ENCODE data around the gene CRAMP1. TPM values are rescaled to one million over a fixed set of nuclear protein-coding genes. Genes with fewer than 3 reads are reported as not detected.

CRAMP1 gene
- total RNA-seq, 1 donor from 2014 or later, result 12.7 TPM

- H3K27me3 ChIP-seq, result no peaks in the 10 kb centered on the region
- DNase-seq (ENCODE audit: low spot score in 2 of 2), result no peak
- H3K4me3 ChIP-seq, result no peak overlapping the region
- intact Hi-C loops (cut with DNase I), result no loop called here
- TF ChIP-seq, protein P1, sequence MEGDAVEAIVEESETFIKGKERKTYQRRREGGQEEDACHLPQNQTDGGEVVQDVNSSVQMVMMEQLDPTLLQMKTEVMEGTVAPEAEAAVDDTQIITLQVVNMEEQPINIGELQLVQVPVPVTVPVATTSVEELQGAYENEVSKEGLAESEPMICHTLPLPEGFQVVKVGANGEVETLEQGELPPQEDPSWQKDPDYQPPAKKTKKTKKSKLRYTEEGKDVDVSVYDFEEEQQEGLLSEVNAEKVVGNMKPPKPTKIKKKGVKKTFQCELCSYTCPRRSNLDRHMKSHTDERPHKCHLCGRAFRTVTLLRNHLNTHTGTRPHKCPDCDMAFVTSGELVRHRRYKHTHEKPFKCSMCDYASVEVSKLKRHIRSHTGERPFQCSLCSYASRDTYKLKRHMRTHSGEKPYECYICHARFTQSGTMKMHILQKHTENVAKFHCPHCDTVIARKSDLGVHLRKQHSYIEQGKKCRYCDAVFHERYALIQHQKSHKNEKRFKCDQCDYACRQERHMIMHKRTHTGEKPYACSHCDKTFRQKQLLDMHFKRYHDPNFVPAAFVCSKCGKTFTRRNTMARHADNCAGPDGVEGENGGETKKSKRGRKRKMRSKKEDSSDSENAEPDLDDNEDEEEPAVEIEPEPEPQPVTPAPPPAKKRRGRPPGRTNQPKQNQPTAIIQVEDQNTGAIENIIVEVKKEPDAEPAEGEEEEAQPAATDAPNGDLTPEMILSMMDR (IDR thresholded peaks at IDR 0.05), result no peak
- H3K27ac ChIP-seq, result no peak overlapping the region
- no peaks in the 10 kb centered on the region for H3K9me3 ChIP-seq
- H3K4me1 ChIP-seq, result no peaks in the 10 kb centered on the region
- H3K36me3 ChIP-seq, result peaks cover 89 to 91% of the 10 kb centered on the region in 2 donors
Measured at GRCh38 chr16:1662543-1662942, 50.4 kb downstream of the CRAMP1 start.

- intact Hi-C loops (cut with DNase I), result no loop called here
- TF ChIP-seq, protein P1 (IDR thresholded peaks at IDR 0.05), result no peak
- peaks cover 93 to 94% of the 10 kb centered on the region in 2 donors for H3K36me3 ChIP-seq
Measured at GRCh38 chr16:1665829-1666228, 53.7 kb downstream of the CRAMP1 start.

GRCh38 chr16:1666316-1666715, 54.2 kb downstream of the CRAMP1 start:
- intact Hi-C loops (cut with DNase I), result no loop called here
- Histone ChIP-seq H3K27ac (no peak overlapping the region), H3K4me3 (no peak overlapping the region), H3K9me3 (no peaks in the 10 kb centered on the region), H3K27me3 (no peaks in the 10 kb centered on the region), H3K4me1 (no peaks in the 10 kb centered on the region), H3K36me3 (peaks cover 95 to 96% of the 10 kb centered on the region in 2 donors)
- TF ChIP-seq, protein P1 (IDR thresholded peaks at IDR 0.05), result no peak
- DNase-seq (ENCODE audit: low spot score in 2 of 2), result no peak

More at GRCh38 chr16:1665829-1666228, 53.7 kb downstream of the CRAMP1 start:
- Histone ChIP-seq H3K9me3 (no peaks in the 10 kb centered on the region), H3K27ac (no peak overlapping the region), H3K27me3 (no peaks in the 10 kb centered on the region), H3K4me1 (no peaks in the 10 kb centered on the region), H3K4me3 (no peak overlapping the region)
- DNase-seq (ENCODE audit: low spot score in 2 of 2), result no peak

GRCh38 chr16:1667271-1667670, 55.1 kb downstream of the CRAMP1 start:
- no peaks in the 10 kb centered on the region for H3K9me3 ChIP-seq
- no peak for DNase-seq (ENCODE audit: low spot score in 2 of 2)
- intact Hi-C loops (cut with DNase I), result no loop called here
- H3K27ac ChIP-seq, result no peak overlapping the region
- peaks cover 97% of the 10 kb centered on the region in 2 donors for H3K36me3 ChIP-seq
- H3K4me1 ChIP-seq, result no peaks in the 10 kb centered on the region
- no peak overlapping the region for H3K4me3 ChIP-seq
- no peaks in the 10 kb centered on the region for H3K27me3 ChIP-seq
- TF ChIP-seq, protein P1 (IDR thresholded peaks at IDR 0.05), result no peak

- TF ChIP-seq, protein P1 (IDR thresholded peaks at IDR 0.05), result no peak
- H3K4me1 ChIP-seq, result no peaks in the 10 kb centered on the region
- H3K9me3 ChIP-seq, result no peaks in the 10 kb centered on the region
- peaks cover 90 to 96% of the 10 kb centered on the region in 2 donors for H3K36me3 ChIP-seq
- H3K27ac ChIP-seq, result no peak overlapping the region
- H3K27me3 ChIP-seq, result no peaks in the 10 kb centered on the region
- H3K4me3 ChIP-seq, result no peak overlapping the region
- intact Hi-C loops (cut with DNase I), result no loop called here
- no peak for DNase-seq (ENCODE audit: low spot score in 2 of 2)
Measured at GRCh38 chr16:1667916-1668315, 55.8 kb downstream of the CRAMP1 start.
